RWPE2 (cell line): ENCODE measurements around the gene NCOA5.

Experiments used
- ATAC-seq: fragments of 200-7000 bp; cut with Tn5 transposase; 3 replicates; pipeline ENCODE4 v1.9.1; 2021; ENCODE audit warnings: low read depth
- DNase-seq: peaks from one replicate; pipeline ENCODE4 v3.0.0-alpha.2; 2020; ENCODE audit warnings: low spot score
- H3K27ac ChIP-seq: fragments of 450-650 bp; 2 replicates; pipeline ENCODE4 v1.5.1; 2017; ENCODE audit warnings: mild to moderate bottlenecking; ENCODE audit not compliant: poor library complexity, severe bottlenecking
- H3K27me3 ChIP-seq: fragments of 250-450 bp; sonication (Bioruptor Pico); 2 replicates; pipeline ENCODE4 v1.5.1; 2021; ENCODE audit warnings: mild to moderate bottlenecking, moderate library complexity; ENCODE audit not compliant: insufficient read depth, poor library complexity, severe bottlenecking
- H3K36me3 ChIP-seq: fragments of 250-450 bp; sonication (Bioruptor Pico); 2 replicates; pipeline ENCODE4 v1.5.1; 2020; ENCODE audit warnings: low read depth, mild to moderate bottlenecking, moderate library complexity
- H3K4me1 ChIP-seq: fragments of 250-450 bp; sonication (Bioruptor Pico); 2 replicates; pipeline ENCODE4 v1.5.1; 2021; ENCODE audit warnings: mild to moderate bottlenecking, moderate library complexity; ENCODE audit not compliant: insufficient read depth, poor library complexity, severe bottlenecking
- H3K4me3 ChIP-seq: fragments of 250-450 bp; sonication (Bioruptor Pico); 2 replicates; pipeline ENCODE4 v1.5.1; 2021; ENCODE audit warnings: mild to moderate bottlenecking, moderate library complexity; ENCODE audit not compliant: severe bottlenecking
- H3K9me3 ChIP-seq: fragments of 250-450 bp; sonication (Bioruptor Pico); 2 replicates; pipeline ENCODE4 v1.5.1; 2021; ENCODE audit warnings: mild to moderate bottlenecking, moderate library complexity; ENCODE audit not compliant: severe bottlenecking
- CTCF ChIP-seq: fragments of 450-650 bp; IDR thresholded peaks from one replicate; pipeline ENCODE4 v1.5.1; 2017; ENCODE audit warnings: mild to moderate bottlenecking, moderate library complexity; ENCODE audit not compliant: poor library complexity, severe bottlenecking

The NCOA5 gene

GRCh38 chr20:46089417-46090388 lies at the start of gene NCOA5:
Gene NCOA5, minus strand, starts transcription at chr20:46089962. Its CDS starts 10,538 bp downstream, at chr20:46079424.
- no peaks in the 10 kb centered on the region for H3K9me3 ChIP-seq
- H3K4me3 ChIP-seq = peak within 1 kb of the TSS; percentile 67
- H3K4me1 ChIP-seq = peaks cover 40% of the 10 kb centered on the region
- peak; percentile 100 for DNase-seq
- peaks cover 12% of the 10 kb centered on the region for H3K36me3 ChIP-seq
- H3K27ac ChIP-seq = peak within 1 kb of the TSS; percentile 59
- peak; percentile 83 for TF ChIP-seq CTCF
- ATAC-seq = peak; percentile 81
- H3K27me3 ChIP-seq = no peaks in the 10 kb centered on the region

DNA sequence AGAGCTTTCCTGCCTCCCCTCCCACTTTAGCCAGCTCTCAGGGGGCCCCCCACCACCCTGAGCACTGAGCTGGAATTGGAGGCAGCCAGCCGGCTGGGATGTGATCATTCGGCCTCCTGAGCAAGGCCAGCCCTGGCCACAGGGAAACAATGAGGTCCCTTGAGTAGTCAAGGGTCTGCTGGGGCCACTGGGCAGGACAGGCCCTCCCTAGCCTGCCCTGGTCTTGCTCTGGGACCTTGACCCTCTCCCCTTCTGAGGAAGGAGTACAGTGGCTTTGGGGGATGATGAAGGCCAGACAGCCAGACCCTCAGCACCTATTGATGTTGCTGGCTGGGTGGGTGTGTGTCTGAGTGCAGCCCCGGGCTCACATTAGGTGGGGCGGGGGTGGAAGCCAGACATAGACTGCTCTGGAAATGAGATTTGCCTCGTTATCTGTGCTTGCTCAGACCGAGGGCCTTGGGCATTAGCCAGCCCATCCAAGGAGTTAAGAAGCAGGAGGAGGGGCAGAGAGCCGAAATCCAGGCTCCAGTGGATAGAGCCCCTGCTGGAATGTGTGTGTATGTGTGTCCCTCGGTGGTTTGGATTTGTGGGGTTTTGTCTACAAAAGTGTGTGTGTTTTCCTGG lies 49.6 kb upstream of the NCOA5 start:
- no peak overlapping the region for H3K27ac ChIP-seq
- DNase-seq (peak; percentile 74), ATAC-seq (peak; percentile 20; the same call in 2 of the 3 replicates)
- H3K4me1 ChIP-seq = peaks cover 8% of the 10 kb centered on the region
- H3K9me3 ChIP-seq = no peaks in the 10 kb centered on the region
- no peaks in the 10 kb centered on the region for H3K36me3 ChIP-seq
- no peak for TF ChIP-seq CTCF
- H3K4me3 ChIP-seq = no peak overlapping the region
- H3K27me3 ChIP-seq = no peaks in the 10 kb centered on the region

DNA sequence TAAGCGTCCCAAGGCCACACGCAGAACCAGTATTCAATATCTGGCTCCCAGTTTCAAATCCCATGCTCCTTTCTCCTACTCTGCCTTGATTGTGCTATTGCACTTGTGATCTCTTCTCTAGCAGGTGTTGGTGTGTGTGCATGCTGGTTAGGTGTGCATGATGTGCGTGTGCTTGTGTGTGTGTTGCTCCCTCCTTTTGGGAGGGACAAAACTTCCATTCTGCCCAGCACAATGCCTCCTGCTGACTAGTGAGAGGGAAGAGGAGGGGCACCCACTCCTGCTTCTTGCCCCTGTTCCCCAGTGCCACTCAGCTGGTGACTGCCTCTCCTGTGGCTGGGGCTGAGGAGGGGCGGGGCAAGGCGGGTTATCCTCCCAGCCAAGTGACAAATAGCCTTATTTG lies 48.1 kb upstream of the NCOA5 start:
- no peaks in the 10 kb centered on the region for H3K36me3 ChIP-seq
- peaks cover 8% of the 10 kb centered on the region for H3K4me1 ChIP-seq
- H3K4me3 ChIP-seq = no peak overlapping the region
- ATAC-seq = no peak
- H3K9me3 ChIP-seq = no peaks in the 10 kb centered on the region
- H3K27me3 ChIP-seq = no peaks in the 10 kb centered on the region
- no peak for TF ChIP-seq CTCF
- DNase-seq = no peak
- no peak overlapping the region for H3K27ac ChIP-seq

GRCh38 chr20:46135856-46136633 lies 46.3 kb upstream of the NCOA5 start:
- H3K27me3 ChIP-seq = no peaks in the 10 kb centered on the region
- H3K36me3 ChIP-seq = no peaks in the 10 kb centered on the region
- no peaks in the 10 kb centered on the region for H3K9me3 ChIP-seq
- H3K4me3 ChIP-seq = no peak overlapping the region
- ATAC-seq (no peak), DNase-seq (peak; percentile 76)
- TF ChIP-seq CTCF = no peak
- no peak overlapping the region for H3K27ac ChIP-seq
- peaks cover 8% of the 10 kb centered on the region for H3K4me1 ChIP-seq
